CD14-positive monocyte (primary cell): ENCODE measurements around the gene PRIM2. TPM values are rescaled to one million over a fixed set of nuclear protein-coding genes. Genes with fewer than 3 reads are reported as not detected.

Experiments used
- DNase-seq, 3 donors: peaks; one replicate each; pipeline ENCODE4 v3.0.0-alpha.2; 2011 to 2022
- H2AFZ ChIP-seq: 2 replicates; pipeline ENCODE4 v1.6.0; 2012; ENCODE audit warnings: mild to moderate bottlenecking, low read depth, low read length, inconsistent platforms; ENCODE audit not compliant: insufficient read depth, poor library complexity, severe bottlenecking
- H3K27ac ChIP-seq, 2 donors: 1 replicate in 1 of 2; 2 replicates in 1 of 2; pipeline ENCODE4 v1.5.1; 2012 to 2013; ENCODE audit warnings: low read length in 2 of 2, control low read depth in 1 of 2, inconsistent platforms in 1 of 2, low read depth in 1 of 2, mild to moderate bottlenecking in 1 of 2
- H3K27me3 ChIP-seq, 2 donors: one replicate each; pipeline versions ENCODE4 v1.6.0 to v1.6.1; 2011 to 2013; ENCODE audit warnings: low read length in 2 of 2; ENCODE audit not compliant: control insufficient read depth in 2 of 2, insufficient read depth in 2 of 2
- H3K36me3 ChIP-seq, 2 donors: replicated peaks in 1 of 2; 1 replicate in 1 of 2; 2 replicates in 1 of 2; pipeline versions ENCODE4 v1.5.1 to v1.6.1; 2012 to 2013; ENCODE audit warnings: low read length in 2 of 2, control low read depth in 1 of 2, inconsistent platforms in 1 of 2, mild to moderate bottlenecking in 1 of 2; ENCODE audit not compliant: insufficient read depth in 2 of 2, control insufficient read depth in 1 of 2
- H3K4me1 ChIP-seq, 2 donors: 1 replicate in 1 of 2; 2 replicates in 1 of 2; pipeline versions ENCODE4 v1.5.1 to v1.6.1; 2012 to 2013; ENCODE audit warnings: low read length in 2 of 2, control low read depth in 1 of 2, inconsistent platforms in 1 of 2, mild to moderate bottlenecking in 1 of 2, moderate library complexity in 1 of 2; ENCODE audit not compliant: insufficient read depth in 2 of 2, control insufficient read depth in 1 of 2
- H3K4me2 ChIP-seq: replicated peaks from 2 replicates; pipeline ENCODE3; 2012; ENCODE audit warnings: low read length, moderate library complexity, mild to moderate bottlenecking; ENCODE audit not compliant: poor library complexity, severe bottlenecking; ENCODE audit errors: extremely low read depth
- H3K4me3 ChIP-seq, 3 experiments: fragments of 200-600 bp in 1 of 3; sonication (generic) in 1 of 3; replicated peaks in 1 of 3; 1 replicate in 2 of 3; 2 replicates in 1 of 3; pipeline ENCODE4 v1.5.1; 2011 to 2013; ENCODE audit warnings: low read length in 3 of 3, mild to moderate bottlenecking in 3 of 3, control low read depth in 2 of 3, low read depth in 2 of 3, inconsistent platforms in 1 of 3, moderate library complexity in 1 of 3
- H3K79me2 ChIP-seq: 2 replicates; pipeline ENCODE4 v1.6.0; 2012; ENCODE audit warnings: mild to moderate bottlenecking, control low read depth, inconsistent platforms, low read length, moderate library complexity; ENCODE audit not compliant: insufficient read depth
- H3K9ac ChIP-seq: 2 replicates; pipeline ENCODE4 v1.6.0; 2017; ENCODE audit warnings: low read length, mild to moderate bottlenecking; ENCODE audit not compliant: insufficient read depth, poor library complexity, severe bottlenecking
- H3K9me3 ChIP-seq, 2 donors: replicated peaks in 1 of 2; 1 replicate in 1 of 2; 2 replicates in 1 of 2; pipeline versions ENCODE4 v1.5.1 to v1.6.1; 2012 to 2013; ENCODE audit warnings: low read length in 2 of 2, control low read depth in 1 of 2; ENCODE audit not compliant: control insufficient read depth in 1 of 2, insufficient read depth in 1 of 2
- H4K20me1 ChIP-seq: 2 replicates; pipeline ENCODE4 v1.6.0; 2012; ENCODE audit warnings: mild to moderate bottlenecking, low read length, control low read depth, moderate library complexity; ENCODE audit not compliant: insufficient read depth
- H3K27ac Mint-ChIP-seq, 7 donors: one replicate each; pipeline ENCODE4 v1.8.0; 2020; ENCODE audit warnings: mild to moderate bottlenecking in 7 of 7, mixed read lengths in 7 of 7, moderate library complexity in 6 of 7, inconsistent platforms in 2 of 7
- H3K27me3 Mint-ChIP-seq, 3 donors: one replicate each; pipeline ENCODE4 v1.8.0; 2021 to 2022; ENCODE audit warnings: low read depth in 3 of 3, mild to moderate bottlenecking in 3 of 3, mixed read lengths in 3 of 3, moderate library complexity in 3 of 3, inconsistent platforms in 1 of 3
- H3K36me3 Mint-ChIP-seq, 2 donors: one replicate each; pipeline ENCODE4 v1.8.0; 2020; ENCODE audit warnings: mixed read lengths in 2 of 2, inconsistent platforms in 1 of 2, mild to moderate bottlenecking in 1 of 2
- H3K4me1 Mint-ChIP-seq: one replicate; pipeline ENCODE4 v1.8.0; 2020; ENCODE audit warnings: mild to moderate bottlenecking, mixed read lengths
- H3K4me3 Mint-ChIP-seq, 2 donors: one replicate each; pipeline ENCODE4 v1.8.0; 2020; ENCODE audit warnings: mild to moderate bottlenecking in 2 of 2, mixed read lengths in 2 of 2, moderate library complexity in 1 of 2
- H3K9me3 Mint-ChIP-seq, 7 donors: one replicate each; pipeline ENCODE4 v1.8.0; 2020 to 2022; ENCODE audit warnings: mixed read lengths in 7 of 7, mild to moderate bottlenecking in 6 of 7, moderate library complexity in 6 of 7, inconsistent platforms in 2 of 7
- WGBS: methylation state at CpG from one replicate; pipeline ENCODE4 v1.1.5; 2013; ENCODE audit warnings: missing lambda C conversion rate; ENCODE audit not compliant: insufficient coverage; 5-methylcytosine and 5-hydroxymethylcytosine counted together
- intact Hi-C, 2 donors: fragments of 100-400 bp; cut with micrococcal nuclease; formaldehyde crosslinking; loops; one replicate each; pipeline versions ENCODE4 v1.15.0 to v1.15.1; 2023
- polyA plus RNA-seq, 3 donors: library from polyadenylated mRNA; depleted of rRNA in 1 of 3; unstranded in 2 of 3; stranded (reverse) in 1 of 3; fragments of 300-500 nt in 2 of 3; fragments of >200 nt in 1 of 3; fragmentation: Illumina TruSeq in 2 of 3; gene quantifications; 1 replicate in 2 of 3; 2 replicates in 1 of 3; pipeline ENCODE4 v1.2.3, GENCODE V29; 2012 to 2021
- TF ChIP-seq, protein P1 (sequence below): fragments of 200-600 bp; IDR thresholded peaks from one replicate; pipeline ENCODE4 v1.8.0; 2022; ENCODE audit warnings: antibody characterized with exemption, mild to moderate bottlenecking

PRIM2 gene
- polyA plus RNA-seq, 3 donors = 2.8 to 5.1 (median 4.2) TPM

- Histone ChIP-seq H3K27me3 (no peaks in the 10 kb centered on the region), H3K27ac (no peak overlapping the region), H3K4me1 (no peaks in the 10 kb centered on the region), H2AFZ (no peak overlapping the region), H3K4me2 (no peak overlapping the region), H3K79me2 (no peaks in the 10 kb centered on the region), H4K20me1 (no peaks in the 10 kb centered on the region), H3K9ac (no peak overlapping the region), H3K9me3 (peaks cover 0 to 10% of the 10 kb centered on the region in 2 donors), H3K36me3 (no peaks in the 10 kb centered on the region), H3K4me3 (no peak overlapping the region)
- no peaks in the 10 kb centered on the region for H3K36me3 Mint-ChIP-seq
- H3K4me3 Mint-ChIP-seq = no peak overlapping the region
- H3K4me1 Mint-ChIP-seq = peaks cover 4% of the 10 kb centered on the region
- no peak overlapping the region for H3K27ac Mint-ChIP-seq
- no peak for DNase-seq
- peaks cover 0 to 10% (median 10%) of the 10 kb centered on the region in 3 donors for H3K27me3 Mint-ChIP-seq
- TF ChIP-seq, protein P1, sequence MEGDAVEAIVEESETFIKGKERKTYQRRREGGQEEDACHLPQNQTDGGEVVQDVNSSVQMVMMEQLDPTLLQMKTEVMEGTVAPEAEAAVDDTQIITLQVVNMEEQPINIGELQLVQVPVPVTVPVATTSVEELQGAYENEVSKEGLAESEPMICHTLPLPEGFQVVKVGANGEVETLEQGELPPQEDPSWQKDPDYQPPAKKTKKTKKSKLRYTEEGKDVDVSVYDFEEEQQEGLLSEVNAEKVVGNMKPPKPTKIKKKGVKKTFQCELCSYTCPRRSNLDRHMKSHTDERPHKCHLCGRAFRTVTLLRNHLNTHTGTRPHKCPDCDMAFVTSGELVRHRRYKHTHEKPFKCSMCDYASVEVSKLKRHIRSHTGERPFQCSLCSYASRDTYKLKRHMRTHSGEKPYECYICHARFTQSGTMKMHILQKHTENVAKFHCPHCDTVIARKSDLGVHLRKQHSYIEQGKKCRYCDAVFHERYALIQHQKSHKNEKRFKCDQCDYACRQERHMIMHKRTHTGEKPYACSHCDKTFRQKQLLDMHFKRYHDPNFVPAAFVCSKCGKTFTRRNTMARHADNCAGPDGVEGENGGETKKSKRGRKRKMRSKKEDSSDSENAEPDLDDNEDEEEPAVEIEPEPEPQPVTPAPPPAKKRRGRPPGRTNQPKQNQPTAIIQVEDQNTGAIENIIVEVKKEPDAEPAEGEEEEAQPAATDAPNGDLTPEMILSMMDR = no peak
- H3K9me3 Mint-ChIP-seq = peaks cover 0 to 7% (median 4%) of the 10 kb centered on the region in 7 donors
- no CpG with 5 or more reads among the region's 3 CpGs for WGBS
- intact Hi-C loops = no loop called here
These were observed 5.5 kb upstream of the PRIM2 start for GRCh38 chr6:57312004-57312345.

- H3K4me3 ChIP-seq = no peak overlapping the region
- H3K27ac ChIP-seq = no peak overlapping the region
- H3K36me3 ChIP-seq = no peaks in the 10 kb centered on the region
- no peaks in the 10 kb centered on the region for H4K20me1 ChIP-seq
- H3K79me2 ChIP-seq = peaks cover 6% of the 10 kb centered on the region
- intact Hi-C loops = no loop called here
- H3K27me3 ChIP-seq = no peaks in the 10 kb centered on the region
- TF ChIP-seq, protein P1 = no peak
- Mint-ChIP-seq H3K4me1 (peaks cover 9% of the 10 kb centered on the region), H3K36me3 (no peaks in the 10 kb centered on the region), H3K9me3 (peaks cover 0 to 7% (median 5%) of the 10 kb centered on the region in 7 donors), H3K27ac (no peak overlapping the region), H3K27me3 (peaks cover 0 to 10% (median 8%) of the 10 kb centered on the region in 3 donors), H3K4me3 (no peak overlapping the region)
- no peak overlapping the region for H2AFZ ChIP-seq
- H3K4me1 ChIP-seq = peaks cover 4 to 5% of the 10 kb centered on the region in 2 donors
- H3K9ac ChIP-seq = no peak overlapping the region
- no peak for DNase-seq
- H3K4me2 ChIP-seq = no peak overlapping the region
- peaks cover 0 to 10% of the 10 kb centered on the region in 2 donors for H3K9me3 ChIP-seq
These were observed 4.4 kb upstream of the PRIM2 start for GRCh38 chr6:57313009-57313408.
